Adipocyte (in vitro differentiated cells): ENCODE measurements around the gene EIF2D.
A peak's percentile ranks its signal among the peaks of the same experiment; 100 is the strongest.
"Not testable (repeated sequence)": the region's sequence is repeated elsewhere in the genome, so short reads cannot be mapped to it uniquely, and the experiment has no call there.

Experiments
- DNase-seq: peaks from one replicate; pipeline ENCODE4 v3.0.0-alpha.2; 2015; ENCODE audit warnings: low read depth
- H3K27me3 ChIP-seq: replicated peaks from 2 replicates; pipeline ENCODE4 v1.7.0; 2013; ENCODE audit warnings: mild to moderate bottlenecking, low read length, moderate library complexity; ENCODE audit not compliant: control insufficient read depth, insufficient read depth
- H3K36me3 ChIP-seq: 2 replicates; pipeline ENCODE4 v1.7.0; 2013; ENCODE audit warnings: low read length, mild to moderate bottlenecking, moderate library complexity; ENCODE audit not compliant: control insufficient read depth, insufficient read depth, severe bottlenecking
- H3K4me1 ChIP-seq: 2 replicates; pipeline ENCODE4 v1.7.0; 2013; ENCODE audit warnings: mild to moderate bottlenecking, low read length, moderate library complexity; ENCODE audit not compliant: control insufficient read depth, insufficient read depth
- H3K4me3 ChIP-seq: 2 replicates; pipeline ENCODE4 v1.7.0; 2013; ENCODE audit warnings: mild to moderate bottlenecking, low read length, moderate library complexity
- H3K9ac ChIP-seq: 2 replicates; pipeline ENCODE4 v1.7.0; 2013; ENCODE audit warnings: mild to moderate bottlenecking, low read length, moderate library complexity
- H3K9me3 ChIP-seq: 2 replicates; pipeline ENCODE4 v1.7.0; 2013; ENCODE audit warnings: mild to moderate bottlenecking, low read length, moderate library complexity; ENCODE audit not compliant: control insufficient read depth

The EIF2D gene

GRCh38 chr1:206651958-206652890, 40.0 kb upstream of the EIF2D start:
- H3K36me3 ChIP-seq: peaks cover 17% of the 10 kb centered on the region
- H3K27me3 ChIP-seq: no peaks in the 10 kb centered on the region
- no peaks in the 10 kb centered on the region for H3K9me3 ChIP-seq
- peaks cover 12% of the 10 kb centered on the region for H3K4me1 ChIP-seq
- no peak overlapping the region for H3K4me3 ChIP-seq
- DNase-seq: peak; percentile 29
- H3K9ac ChIP-seq: no peak overlapping the region

GRCh38 chr1:206651014-206651413, 38.7 kb upstream of the EIF2D start:
- Histone ChIP-seq H3K4me1 (peaks cover 13% of the 10 kb centered on the region), H3K36me3 (peaks cover 18% of the 10 kb centered on the region), H3K9ac (no peak overlapping the region), H3K9me3 (no peaks in the 10 kb centered on the region), H3K4me3 (no peak overlapping the region), H3K27me3 (no peaks in the 10 kb centered on the region)
- DNase-seq: no peak

- DNase-seq: no peak
Measured at GRCh38 chr1:206649261-206649921, 37.1 kb upstream of the EIF2D start.

GRCh38 chr1:206647224-206647623, 35.0 kb upstream of the EIF2D start:
- Histone ChIP-seq H3K27me3 (no peaks in the 10 kb centered on the region), H3K4me1 (peaks cover 13% of the 10 kb centered on the region), H3K9ac (no peak overlapping the region), H3K36me3 (peaks cover 18% of the 10 kb centered on the region), H3K9me3 (no peaks in the 10 kb centered on the region), H3K4me3 (no peak overlapping the region)
- no peak for DNase-seq

More at GRCh38 chr1:206649261-206649921, 37.1 kb upstream of the EIF2D start:
- Histone ChIP-seq H3K4me3 (no peak overlapping the region), H3K27me3 (no peaks in the 10 kb centered on the region), H3K9ac (no peak overlapping the region), H3K4me1 (peaks cover 13% of the 10 kb centered on the region), H3K36me3 (peaks cover 18% of the 10 kb centered on the region), H3K9me3 (no peaks in the 10 kb centered on the region)

GRCh38 chr1:206646504-206646903, 34.2 kb upstream of the EIF2D start:
- H3K4me3 ChIP-seq: no peak overlapping the region
- H3K36me3 ChIP-seq: peaks cover 18% of the 10 kb centered on the region
- no peak for DNase-seq
- H3K9me3 ChIP-seq: no peaks in the 10 kb centered on the region
- H3K4me1 ChIP-seq: peaks cover 13% of the 10 kb centered on the region
- H3K27me3 ChIP-seq: no peaks in the 10 kb centered on the region
- H3K9ac ChIP-seq: no peak overlapping the region

- Histone ChIP-seq H3K4me1 (peaks cover 11% of the 10 kb centered on the region), H3K9ac (no peak overlapping the region), H3K4me3 (no peak overlapping the region), H3K27me3 (no peaks in the 10 kb centered on the region), H3K36me3 (peaks cover 15% of the 10 kb centered on the region), H3K9me3 (no peaks in the 10 kb centered on the region)
- DNase-seq: no peak
Measured at GRCh38 chr1:206643118-206643698, 30.9 kb upstream of the EIF2D start.

GRCh38 chr1:206642074-206642473, 29.8 kb upstream of the EIF2D start:
- H3K9me3 ChIP-seq, H3K4me3 ChIP-seq, H3K9ac ChIP-seq, DNase-seq, H3K27me3 ChIP-seq, H3K36me3 ChIP-seq: not testable (repeated sequence)
- peaks cover 14% of the 10 kb centered on the region for H3K4me1 ChIP-seq

- no peaks in the 10 kb centered on the region for H3K27me3 ChIP-seq
- H3K36me3 ChIP-seq: peaks cover 5% of the 10 kb centered on the region
- no peaks in the 10 kb centered on the region for H3K9me3 ChIP-seq
- no peak for DNase-seq
- peak overlapping the region; percentile 89 for H3K9ac ChIP-seq
- H3K4me1 ChIP-seq: peaks cover 44% of the 10 kb centered on the region
- peak overlapping the region; percentile 95 for H3K4me3 ChIP-seq
Measured at GRCh38 chr1:206637605-206638004, 25.3 kb upstream of the EIF2D start.

GRCh38 chr1:206636671-206637070, 24.4 kb upstream of the EIF2D start:
- peak; percentile 31 for DNase-seq
- peak overlapping the region; percentile 89 for H3K9ac ChIP-seq
- no peaks in the 10 kb centered on the region for H3K9me3 ChIP-seq
- no peaks in the 10 kb centered on the region for H3K27me3 ChIP-seq
- H3K36me3 ChIP-seq: peaks cover 5% of the 10 kb centered on the region
- H3K4me1 ChIP-seq: peaks cover 44% of the 10 kb centered on the region
- peak overlapping the region; percentile 95 for H3K4me3 ChIP-seq

- Histone ChIP-seq H3K9ac (peak overlapping the region; percentile 89), H3K36me3 (peaks cover 3% of the 10 kb centered on the region), H3K27me3 (no peaks in the 10 kb centered on the region), H3K9me3 (no peaks in the 10 kb centered on the region), H3K4me1 (peaks cover 44% of the 10 kb centered on the region), H3K4me3 (peak overlapping the region; percentile 95)
- DNase-seq: no peak
Measured at GRCh38 chr1:206635978-206636345, 23.7 kb upstream of the EIF2D start.
